A549 treated with AZD9567 at 1 μM for 4 hours (cell line): ENCODE data around the gene OR2A25. TPM values are rescaled to one million over a fixed set of nuclear protein-coding genes. Genes with fewer than 3 reads are reported as not detected.

ENCODE experiments used
- total RNA-seq: library from RNA; stranded (reverse); fragments of 200-300 nt; extraction: Qiagen RNA extraction; gene quantifications from 5 replicates; pipeline ENCODE4 v1.2.3, GENCODE V29; 2022; ENCODE audit not compliant: insufficient read depth

The OR2A25 gene
- not detected in 5 replicates for total RNA-seq

GRCh38 chr7:144069511-144069910 is at the start of gene OR2A25:
TSS of gene OR2A25 (plus strand) at chr7:144069811. CDS start at chr7:144074220, 4,409 bp downstream.

GRCh38 chr7:144048648-144049047 is 21.0 kb upstream of the OR2A25 start, which contains the start of gene OR2A5:
TSS of gene OR2A5 (plus strand) at chr7:144048948. CDS start at chr7:144050402, 1,454 bp downstream.

GRCh38 chr7:144085978-144086377 is 16.4 kb downstream of the OR2A25 start, which contains the start of gene OR2A12:
TSS of gene OR2A12 (plus strand) at chr7:144086278. CDS start at chr7:144095108, 8,830 bp downstream.

GRCh38 chr7:144109283-144109682 is 39.7 kb downstream of the OR2A25 start, which contains the start of gene OR2A2:
TSS of gene OR2A2 (plus strand) at chr7:144109583. CDS start at chr7:144109583, 0 bp downstream.

GRCh38 chr7:144122876-144123275 is 53.3 kb downstream of the OR2A25 start, which contains the start of gene OR2A14:
TSS of gene OR2A14 (plus strand) at chr7:144123176. CDS start at chr7:144129113, 5,937 bp downstream.

Other genes starting within 250 kb of the OR2A25 start
- gene TCAF1, start 167.6 kb upstream of the OR2A25 start, total RNA-seq: 16.8 to 24.3 TPM (median 21.4 TPM) in 5 replicates
- not detected in 5 replicates for gene OR2F2, start 134.6 kb upstream of the OR2A25 start, total RNA-seq
- not detected in 5 replicates for gene OR2F1, start 115.0 kb upstream of the OR2A25 start, total RNA-seq
- not detected in 5 replicates for gene OR6B1, start 69.5 kb upstream of the OR2A25 start, total RNA-seq
- not detected in 5 replicates for gene OR2A5, start 20.9 kb upstream of the OR2A25 start, total RNA-seq
- gene OR2A12, start 16.5 kb downstream of the OR2A25 start, total RNA-seq: not detected in 5 replicates
- not detected in 5 replicates for gene OR2A2, start 39.8 kb downstream of the OR2A25 start, total RNA-seq
- not detected in 5 replicates for gene OR2A14, start 53.4 kb downstream of the OR2A25 start, total RNA-seq
- gene CTAGE4, start 113.7 kb downstream of the OR2A25 start, total RNA-seq: 0.02 to 0.03 TPM in 2 of 5 replicates, not detected in the others
- gene ARHGEF35, start 126.0 kb downstream of the OR2A25 start, total RNA-seq: 0.27 to 0.53 TPM (median 0.39 TPM) in 4 of 5 replicates, not detected in the other
- not detected in 5 replicates for gene OR2A42, start 169.8 kb downstream of the OR2A25 start, total RNA-seq
- not detected in 5 replicates for gene OR2A7, start 195.0 kb downstream of the OR2A25 start, total RNA-seq
- 0.02 TPM in 1 of 5 replicates, not detected in the others for gene CTAGE8, start 199.5 kb downstream of the OR2A25 start, total RNA-seq
- gene OR2A1, start 242.6 kb downstream of the OR2A25 start, total RNA-seq: not detected in 5 replicates